ENCODE measurements around the gene CHL1.

DNA sequence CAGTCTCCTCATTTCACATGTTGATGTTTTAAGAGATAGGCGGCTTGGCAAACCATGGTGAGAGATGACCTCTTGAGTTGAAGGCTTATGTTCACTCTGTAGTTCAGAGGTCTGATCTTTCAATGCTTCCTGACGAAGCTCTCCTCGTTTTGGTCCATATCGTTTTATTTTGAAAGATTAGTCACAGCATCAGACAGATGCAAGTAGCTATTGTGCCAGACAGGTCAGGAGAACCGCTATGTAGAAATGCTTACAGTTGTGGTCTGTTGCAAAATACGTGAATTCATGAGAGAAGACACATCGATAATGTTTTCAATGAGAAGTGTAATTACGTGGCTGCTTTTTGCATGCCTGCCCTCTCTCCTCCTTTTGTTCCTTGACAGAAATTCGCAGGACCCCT lies 47.5 kb downstream of the CHL1 start:
- no peak for TF ChIP-seq POLR2A (IDR thresholded peaks at IDR 0.05)
- TF ChIP-seq, protein P1, sequence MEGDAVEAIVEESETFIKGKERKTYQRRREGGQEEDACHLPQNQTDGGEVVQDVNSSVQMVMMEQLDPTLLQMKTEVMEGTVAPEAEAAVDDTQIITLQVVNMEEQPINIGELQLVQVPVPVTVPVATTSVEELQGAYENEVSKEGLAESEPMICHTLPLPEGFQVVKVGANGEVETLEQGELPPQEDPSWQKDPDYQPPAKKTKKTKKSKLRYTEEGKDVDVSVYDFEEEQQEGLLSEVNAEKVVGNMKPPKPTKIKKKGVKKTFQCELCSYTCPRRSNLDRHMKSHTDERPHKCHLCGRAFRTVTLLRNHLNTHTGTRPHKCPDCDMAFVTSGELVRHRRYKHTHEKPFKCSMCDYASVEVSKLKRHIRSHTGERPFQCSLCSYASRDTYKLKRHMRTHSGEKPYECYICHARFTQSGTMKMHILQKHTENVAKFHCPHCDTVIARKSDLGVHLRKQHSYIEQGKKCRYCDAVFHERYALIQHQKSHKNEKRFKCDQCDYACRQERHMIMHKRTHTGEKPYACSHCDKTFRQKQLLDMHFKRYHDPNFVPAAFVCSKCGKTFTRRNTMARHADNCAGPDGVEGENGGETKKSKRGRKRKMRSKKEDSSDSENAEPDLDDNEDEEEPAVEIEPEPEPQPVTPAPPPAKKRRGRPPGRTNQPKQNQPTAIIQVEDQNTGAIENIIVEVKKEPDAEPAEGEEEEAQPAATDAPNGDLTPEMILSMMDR (IDR thresholded peaks at IDR 0.05), result no peak

All from gastroesophageal sphincter (tissue), 3 donors.